Sigmoid colon (tissue), 4 donors: ENCODE data around the gene NPHP4.

Experiments
- CTCF ChIP-seq, 4 experiments: fragments of 450-650 bp in 3 of 4; fragments of 200-600 bp in 1 of 4; IDR thresholded peaks; one replicate each; pipeline ENCODE4 v1.5.1; 2016 to 2019; ENCODE audit warnings: antibody characterized with exemption in 4 of 4, mild to moderate bottlenecking in 3 of 4, moderate library complexity in 2 of 4
- POLR2AphosphoS5 ChIP-seq, 4 donors: sonication (generic); formaldehyde crosslinking; IDR thresholded peaks; one replicate each; pipeline ENCODE4 v1.6.1; 2017; ENCODE audit warnings: antibody characterized with exemption in 4 of 4

- TF ChIP-seq POLR2AphosphoS5 (IDR thresholded peaks at IDR 0.05) (no peak), CTCF (IDR thresholded peaks at IDR 0.05) (no peak)
These were observed 158.3 kb downstream of the NPHP4 start for GRCh38 chr1:5833911-5834310.
